HG03432 (cell line): ENCODE data around the gene POMT2.
"Not testable (repeated sequence)": the region's sequence is repeated elsewhere in the genome, so short reads cannot be mapped to it uniquely, and the experiment has no call there.

Experiments
- ATAC-seq: cut with Tn5 transposase; IDR thresholded peaks from one replicate; pipeline ENCODE4 v1.9.1; 2021; ENCODE audit warnings: mild to moderate bottlenecking, moderate library complexity; ENCODE audit not compliant: unreplicated experiment

Gene POMT2

GRCh38 chr14:77320238-77320935 lies at the start of gene POMT2:
POMT2 (minus strand) TSS chr14:77320883; CDS start chr14:77320681, 202 bp downstream.
- peak; percentile 72 for ATAC-seq

- no peak for ATAC-seq
Measured at GRCh38 chr14:77369285-77369684, 48.6 kb upstream of the POMT2 start.

GRCh38 chr14:77364146-77364545 lies 43.5 kb upstream of the POMT2 start:
- no peak for ATAC-seq

- no peak for ATAC-seq
Measured at GRCh38 chr14:77359626-77360025, 38.9 kb upstream of the POMT2 start.

GRCh38 chr14:77356899-77357298 lies 36.2 kb upstream of the POMT2 start:
- no peak for ATAC-seq

GRCh38 chr14:77355811-77356210 lies 35.1 kb upstream of the POMT2 start:
- no peak for ATAC-seq

GRCh38 chr14:77353469-77354141 lies 32.9 kb upstream of the POMT2 start:
- ATAC-seq: no peak

- ATAC-seq: no peak
Measured at GRCh38 chr14:77347751-77348150, 27.1 kb upstream of the POMT2 start.

GRCh38 chr14:77346495-77346894 lies 25.8 kb upstream of the POMT2 start:
- no peak for ATAC-seq

GRCh38 chr14:77344377-77344996 lies 23.8 kb upstream of the POMT2 start:
- ATAC-seq: no peak

GRCh38 chr14:77343662-77344061 lies 23.0 kb upstream of the POMT2 start:
- no peak for ATAC-seq

GRCh38 chr14:77342726-77343397 lies 22.2 kb upstream of the POMT2 start:
- no peak for ATAC-seq

- no peak for ATAC-seq
Measured at GRCh38 chr14:77340389-77340788, 19.7 kb upstream of the POMT2 start.

GRCh38 chr14:77339407-77339806 lies 18.7 kb upstream of the POMT2 start:
- no peak for ATAC-seq

- no peak for ATAC-seq
Measured at GRCh38 chr14:77338302-77338701, 17.6 kb upstream of the POMT2 start.

- no peak for ATAC-seq
Measured at GRCh38 chr14:77337880-77338279, 17.2 kb upstream of the POMT2 start.

- ATAC-seq: not testable (repeated sequence)
Measured at GRCh38 chr14:77337255-77337654, 16.6 kb upstream of the POMT2 start.

GRCh38 chr14:77335576-77335975 lies 14.9 kb upstream of the POMT2 start:
- ATAC-seq: no peak

GRCh38 chr14:77329872-77330271 lies 9.2 kb upstream of the POMT2 start:
- ATAC-seq: no peak

GRCh38 chr14:77327111-77327510 lies 6.4 kb upstream of the POMT2 start:
- ATAC-seq: no peak

- no peak for ATAC-seq
Measured at GRCh38 chr14:77325746-77326094, 5.0 kb upstream of the POMT2 start.
